Activated naive CD8-positive, alpha-beta T cell treated with anti-CD3 and anti-CD28 coated beads, Interleukin-2, amount 10 ng/mL, durations not matched to agents 7 days and 5 days (primary cell): ENCODE results near the gene G6PC1. TPM values are rescaled to one million over a fixed set of nuclear protein-coding genes. Genes with fewer than 3 reads are reported as not detected.

ENCODE experiments used
- total RNA-seq, 2 experiments: library from RNA; stranded (reverse); gene quantifications; one replicate each; pipeline ENCODE4 v1.2.3, GENCODE V29; 2021

Gene G6PC1
- total RNA-seq, 2 experiments from 2014 or later = not detected

Other genes with a start within 250 kb of the G6PC1 start
- gene TUBG2, start 241.5 kb upstream of the G6PC1 start, total RNA-seq = 10 to 100 TPM; 17.0 to 19.2 TPM
- 1 to 10 TPM in 1 of 2 experiments, under 1 TPM in 1; 0.94 to 1.8 TPM for gene PLEKHH3, start 223.8 kb upstream of the G6PC1 start, total RNA-seq
- under 1 TPM; 0.33 to 0.57 TPM for gene CCR10, start 219.0 kb upstream of the G6PC1 start, total RNA-seq
- gene CNTNAP1, start 218.3 kb upstream of the G6PC1 start, total RNA-seq = 1 to 10 TPM; 3.6 to 4.6 TPM
- 10 to 100 TPM; 83.1 to 98.4 TPM for gene EZH1, start 155.8 kb upstream of the G6PC1 start, total RNA-seq
- gene RAMP2, start 139.6 kb upstream of the G6PC1 start, total RNA-seq = not detected
- 10 to 100 TPM; 61.0 to 63.5 TPM for gene VPS25, start 127.3 kb upstream of the G6PC1 start, total RNA-seq
- gene WNK4, start 120.2 kb upstream of the G6PC1 start, total RNA-seq = under 1 TPM; 0.43 to 0.78 TPM
- gene COA3, start 102.1 kb upstream of the G6PC1 start, total RNA-seq = 10 to 100 TPM; 37.0 to 38.5 TPM
- gene CNTD1, start 101.9 kb upstream of the G6PC1 start, total RNA-seq = under 1 TPM in 1 of 2 experiments, not detected in 1; 0.45 TPM
- gene BECN1, start 76.5 kb upstream of the G6PC1 start, total RNA-seq = 10 to 100 TPM; 94.5 to 95.9 TPM
- gene PSME3, start 67.4 kb upstream of the G6PC1 start, total RNA-seq = 10 to 100 TPM; 85.0 to 96.6 TPM
- gene AOC2, start 56.2 kb upstream of the G6PC1 start, total RNA-seq = 1 to 10 TPM; 2.5 to 2.7 TPM
- gene AOC3, start 49.6 kb upstream of the G6PC1 start, total RNA-seq = under 1 TPM; 0.74 to 0.86 TPM
- 10 to 100 TPM; 39.9 to 43.2 TPM for gene AARSD1, start 63.7 kb downstream of the G6PC1 start, total RNA-seq
- under 1 TPM; 0.28 to 0.39 TPM for gene PTGES3L, start 79.3 kb downstream of the G6PC1 start, total RNA-seq
- 10 to 100 TPM; 16.5 to 17.8 TPM for gene RUNDC1, start 79.8 kb downstream of the G6PC1 start, total RNA-seq
- 1,000 to 10,000 TPM; 1,039 to 1,066 TPM for gene RPL27, start 97.6 kb downstream of the G6PC1 start, total RNA-seq
- 10 to 100 TPM; 92.7 to 99.2 TPM for gene IFI35, start 106.0 kb downstream of the G6PC1 start, total RNA-seq
- gene VAT1, start 121.6 kb downstream of the G6PC1 start, total RNA-seq = 10 to 100 TPM; 24.4 to 34.0 TPM
- gene RND2, start 124.4 kb downstream of the G6PC1 start, total RNA-seq = under 1 TPM in 1 of 2 experiments, not detected in 1; 0.14 TPM
- gene BRCA1, start 224.6 kb downstream of the G6PC1 start, total RNA-seq = 10 to 100 TPM; 53.5 to 61.4 TPM